Measurements from ENCODE around the gene PRKACB. TPM values are rescaled to one million over a fixed set of nuclear protein-coding genes. Genes with fewer than 3 reads are reported as not detected.

The PRKACB gene
- total and polyA plus RNA-seq, 2 experiments from 2014 or later, result 14.6 to 28.0 TPM

- H3K4me3 Mint-ChIP-seq, result no peak overlapping the region
- H3K9me3 Mint-ChIP-seq, result no peaks in the 10 kb centered on the region
- ATAC-seq, result no peak
- H3K36me3 ChIP-seq (ENCODE audit: insufficient read depth), result no peaks in the 10 kb centered on the region
- no peaks in the 10 kb centered on the region for H3K79me2 ChIP-seq (replicated peaks; ENCODE audit: insufficient read depth)
- DNase-seq (ENCODE audit: low spot score), result no peak
- no peak overlapping the region for H2AFZ ChIP-seq
- H3K4me3 ChIP-seq, result no peak overlapping the region
- H3K4me2 ChIP-seq, result no peak overlapping the region
- no peaks in the 10 kb centered on the region for H4K20me1 ChIP-seq (replicated peaks; ENCODE audit: insufficient read depth)
- H3K36me3 Mint-ChIP-seq (ENCODE audit: low read depth), result no peaks in the 10 kb centered on the region
- TF ChIP-seq ZNF331 (CRISPR knock-in tag; IDR thresholded peaks at IDR 0.05; ENCODE audit: low read depth), result no peak
- no peak for TF ChIP-seq EZH2 (IDR thresholded peaks at IDR 0.05; ENCODE audit: low read depth, unreplicated experiment)
- TF ChIP-seq REST (IDR thresholded peaks at IDR 0.05; ENCODE audit: unreplicated experiment), result no peak
- TF ChIP-seq CTCF (conservative IDR thresholded peaks at IDR 0.05; ENCODE audit: low read depth in 2 of 2), result no peak
- no peak for TF ChIP-seq NANOG (IDR thresholded peaks at IDR 0.05; ENCODE audit: borderline replicate concordance)
- no peak for TF ChIP-seq ETS1 (IDR thresholded peaks at IDR 0.05)
- no peaks in the 10 kb centered on the region for H3K4me1 Mint-ChIP-seq
- H3K4me1 ChIP-seq (ENCODE audit: insufficient read depth), result no peaks in the 10 kb centered on the region
- no peaks in the 10 kb centered on the region for H3K27me3 Mint-ChIP-seq (ENCODE audit: insufficient read depth, low read depth, poor library complexity)
- no peaks in the 10 kb centered on the region for H3F3A ChIP-seq (replicated peaks; ENCODE audit: low read depth)
- H3K27me3 ChIP-seq (ENCODE audit: insufficient read depth), result no peaks in the 10 kb centered on the region
- H3K27ac ChIP-seq (ENCODE audit: low read depth), result no peak overlapping the region
- H3K9me2 ChIP-seq (ENCODE audit: insufficient read depth), result no peaks in the 10 kb centered on the region
- peak overlapping the region; percentile 29 for H3K27ac Mint-ChIP-seq
Measured at GRCh38 chr1:84208935-84209334, 64.9 kb downstream of the PRKACB start.

- H3K27ac Mint-ChIP-seq, result no peak overlapping the region
- H3K4me2 ChIP-seq, result no peak overlapping the region
- H3K4me3 ChIP-seq, result no peak overlapping the region
- H3K27ac ChIP-seq (ENCODE audit: low read depth), result no peak overlapping the region
- H3K9me2 ChIP-seq (ENCODE audit: insufficient read depth), result no peaks in the 10 kb centered on the region
- H3K9me3 Mint-ChIP-seq, result no peaks in the 10 kb centered on the region
- H2AFZ ChIP-seq, result no peak overlapping the region
- no peaks in the 10 kb centered on the region for H3K27me3 Mint-ChIP-seq (ENCODE audit: insufficient read depth, low read depth, poor library complexity)
- H3F3A ChIP-seq (replicated peaks; ENCODE audit: low read depth), result no peaks in the 10 kb centered on the region
- no peaks in the 10 kb centered on the region for H3K27me3 ChIP-seq (ENCODE audit: insufficient read depth)
- H3K79me2 ChIP-seq (replicated peaks; ENCODE audit: insufficient read depth), result no peaks in the 10 kb centered on the region
- H3K36me3 Mint-ChIP-seq (ENCODE audit: low read depth), result peaks cover under 1% of the 10 kb centered on the region; the same call in 1 of the 3 replicates
- no peaks in the 10 kb centered on the region for H3K36me3 ChIP-seq (ENCODE audit: insufficient read depth)
- ATAC-seq, result no peak
- H4K20me1 ChIP-seq (replicated peaks; ENCODE audit: insufficient read depth), result no peaks in the 10 kb centered on the region
- no peaks in the 10 kb centered on the region for H3K4me1 ChIP-seq (ENCODE audit: insufficient read depth)
- no peak overlapping the region for H3K4me3 Mint-ChIP-seq
- no peak for DNase-seq (ENCODE audit: low spot score)
- H3K4me1 Mint-ChIP-seq, result no peaks in the 10 kb centered on the region
- TF ChIP-seq CREB1 (CRISPR knock-in tag; IDR thresholded peaks at IDR 0.05; ENCODE audit: low read depth), result no peak
- TF ChIP-seq NANOG (IDR thresholded peaks at IDR 0.05; ENCODE audit: borderline replicate concordance), result no peak
- TF ChIP-seq CTCF (conservative IDR thresholded peaks at IDR 0.05; ENCODE audit: low read depth in 2 of 2), result no peak
- no peak for TF ChIP-seq EZH2phosphoT487 (IDR thresholded peaks at IDR 0.05; ENCODE audit: unreplicated experiment)
- TF ChIP-seq ZNF114 (CRISPR knock-in tag; IDR thresholded peaks at IDR 0.05), result no peak
- no peak for TF ChIP-seq ETS1 (IDR thresholded peaks at IDR 0.05)
- no peak for TF ChIP-seq STAT1 (IDR thresholded peaks at IDR 0.05; ENCODE audit: unreplicated experiment)
Measured at GRCh38 chr1:84214115-84214956, 70.3 kb downstream of the PRKACB start.

All from GM23338 (cell line).